Endothelial cell (in vitro differentiated cells): ENCODE results near the gene CRACDL. TPM values are rescaled to one million over a fixed set of nuclear protein-coding genes. Genes with fewer than 3 reads are reported as not detected.

Source experiments
- DNase-seq: peaks from one replicate; pipeline ENCODE4 v3.0.0; 2021; ENCODE audit warnings: low spot score
- H3K27ac Mint-ChIP-seq: one replicate; pipeline ENCODE4 v1.8.0; 2021; ENCODE audit warnings: mixed read lengths, inconsistent platforms; ENCODE audit not compliant: unreplicated experiment
- H3K27me3 Mint-ChIP-seq: one replicate; pipeline ENCODE4 v1.8.0; 2021; ENCODE audit warnings: mild to moderate bottlenecking, moderate library complexity, mixed read lengths, inconsistent platforms; ENCODE audit not compliant: unreplicated experiment
- H3K36me3 Mint-ChIP-seq: one replicate; pipeline ENCODE4 v1.8.0; 2021; ENCODE audit warnings: mild to moderate bottlenecking, low read depth, mixed read lengths, inconsistent platforms; ENCODE audit not compliant: unreplicated experiment
- H3K4me1 Mint-ChIP-seq: one replicate; pipeline ENCODE4 v1.8.0; 2021; ENCODE audit warnings: mild to moderate bottlenecking, mixed read lengths, inconsistent platforms; ENCODE audit not compliant: unreplicated experiment
- H3K4me3 Mint-ChIP-seq: one replicate; pipeline ENCODE4 v1.8.0; 2021; ENCODE audit warnings: mild to moderate bottlenecking, mixed read lengths, inconsistent platforms; ENCODE audit not compliant: unreplicated experiment
- H3K9me3 Mint-ChIP-seq: one replicate; pipeline ENCODE4 v1.8.0; 2021; ENCODE audit warnings: mixed read lengths, inconsistent platforms; ENCODE audit not compliant: unreplicated experiment
- CTCF ChIP-seq: fragments of 200-600 bp; sonication (generic); IDR thresholded peaks from one replicate; pipeline ENCODE4 v1.5.0; 2021; ENCODE audit warnings: antibody characterized with exemption; ENCODE audit not compliant: unreplicated experiment
- total RNA-seq: library from RNA; stranded (reverse); fragmentation: NEBNext Ultra II Directional; extraction: Animal tissue kit (Norgen Biotek cat#: 25700); gene quantifications from one replicate; pipeline ENCODE4 v1.2.1, GENCODE V29; 2021; ENCODE audit not compliant: unreplicated experiment

Gene CRACDL
- total RNA-seq, 1 donor from 2014 or later: 3.3 TPM

- DNase-seq: no peak
- no peaks in the 10 kb centered on the region for H3K4me1 Mint-ChIP-seq
- no peak overlapping the region for H3K4me3 Mint-ChIP-seq
- no peaks in the 10 kb centered on the region for H3K9me3 Mint-ChIP-seq
- peaks cover 2% of the 10 kb centered on the region for H3K27me3 Mint-ChIP-seq
- no peak overlapping the region for H3K27ac Mint-ChIP-seq
- TF ChIP-seq CTCF: no peak
- H3K36me3 Mint-ChIP-seq: no peaks in the 10 kb centered on the region
These were observed 9.4 kb downstream of the CRACDL start for GRCh38 chr2:98926601-98927000.

- H3K27me3 Mint-ChIP-seq: peaks cover 2% of the 10 kb centered on the region
- DNase-seq: no peak
- H3K9me3 Mint-ChIP-seq: no peaks in the 10 kb centered on the region
- H3K4me3 Mint-ChIP-seq: no peak overlapping the region
- H3K36me3 Mint-ChIP-seq: no peaks in the 10 kb centered on the region
- H3K4me1 Mint-ChIP-seq: no peaks in the 10 kb centered on the region
- no peak overlapping the region for H3K27ac Mint-ChIP-seq
- TF ChIP-seq CTCF: no peak
These were observed 11.1 kb downstream of the CRACDL start for GRCh38 chr2:98924910-98925309.

GRCh38 chr2:98924038-98924830 is 11.8 kb downstream of the CRACDL start:
- Mint-ChIP-seq H3K27me3 (no peaks in the 10 kb centered on the region), H3K4me3 (no peak overlapping the region), H3K9me3 (no peaks in the 10 kb centered on the region), H3K27ac (no peak overlapping the region), H3K4me1 (no peaks in the 10 kb centered on the region), H3K36me3 (no peaks in the 10 kb centered on the region)
- no peak for DNase-seq
- TF ChIP-seq CTCF: no peak

GRCh38 chr2:98923244-98923940 is 12.6 kb downstream of the CRACDL start:
- Mint-ChIP-seq H3K36me3 (no peaks in the 10 kb centered on the region), H3K27ac (no peak overlapping the region), H3K9me3 (no peaks in the 10 kb centered on the region), H3K4me3 (no peak overlapping the region), H3K27me3 (no peaks in the 10 kb centered on the region), H3K4me1 (no peaks in the 10 kb centered on the region)
- no peak for TF ChIP-seq CTCF
- DNase-seq: no peak

GRCh38 chr2:98921062-98921461 is 15.0 kb downstream of the CRACDL start:
- no peak overlapping the region for H3K27ac Mint-ChIP-seq
- H3K4me3 Mint-ChIP-seq: no peak overlapping the region
- peaks cover 2% of the 10 kb centered on the region for H3K4me1 Mint-ChIP-seq
- DNase-seq: no peak
- H3K27me3 Mint-ChIP-seq: no peaks in the 10 kb centered on the region
- no peaks in the 10 kb centered on the region for H3K36me3 Mint-ChIP-seq
- H3K9me3 Mint-ChIP-seq: no peaks in the 10 kb centered on the region
- TF ChIP-seq CTCF: no peak
